OCI-LY7 (cell line): ENCODE results near the gene CAV3.

ENCODE experiments used
- EZH2phosphoT487 ChIP-seq: fragments of 200-600 bp; sonication (generic); IDR thresholded peaks from 2 replicates; pipeline ENCODE4 v1.6.1; 2018; ENCODE audit warnings: low read depth, borderline replicate concordance, mild to moderate bottlenecking, mixed run types, antibody characterized with exemption, low read length, moderate library complexity, mixed read lengths
- TF ChIP-seq, protein P1 (sequence below): fragments of 200-600 bp; sonication (generic); conservative IDR thresholded peaks from 2 replicates; pipeline ENCODE4 v1.5.1; 2014; ENCODE audit warnings: mild to moderate bottlenecking, antibody characterized with exemption, low read length, moderate library complexity, mixed read lengths

DNA sequence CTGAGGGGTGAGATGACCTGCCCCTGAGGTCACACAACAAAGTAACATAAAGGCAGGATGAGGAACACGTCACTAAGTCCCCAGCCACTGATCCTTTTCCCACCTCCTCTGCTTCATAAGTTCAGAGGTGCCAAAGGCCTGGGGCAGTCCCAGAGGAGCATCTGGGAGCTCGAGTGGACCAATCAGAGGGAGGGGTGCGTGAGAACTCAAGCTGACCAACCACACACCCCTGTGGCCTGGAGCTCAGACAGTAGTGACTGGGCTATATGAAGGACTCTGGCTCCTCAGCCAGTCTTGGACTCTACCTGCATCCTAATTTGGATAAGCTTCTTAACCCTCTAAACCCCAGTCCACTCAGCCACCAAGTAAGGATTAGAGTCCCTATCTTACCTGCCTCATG is 28.0 kb upstream of the CAV3 start:
- TF ChIP-seq, protein P1, sequence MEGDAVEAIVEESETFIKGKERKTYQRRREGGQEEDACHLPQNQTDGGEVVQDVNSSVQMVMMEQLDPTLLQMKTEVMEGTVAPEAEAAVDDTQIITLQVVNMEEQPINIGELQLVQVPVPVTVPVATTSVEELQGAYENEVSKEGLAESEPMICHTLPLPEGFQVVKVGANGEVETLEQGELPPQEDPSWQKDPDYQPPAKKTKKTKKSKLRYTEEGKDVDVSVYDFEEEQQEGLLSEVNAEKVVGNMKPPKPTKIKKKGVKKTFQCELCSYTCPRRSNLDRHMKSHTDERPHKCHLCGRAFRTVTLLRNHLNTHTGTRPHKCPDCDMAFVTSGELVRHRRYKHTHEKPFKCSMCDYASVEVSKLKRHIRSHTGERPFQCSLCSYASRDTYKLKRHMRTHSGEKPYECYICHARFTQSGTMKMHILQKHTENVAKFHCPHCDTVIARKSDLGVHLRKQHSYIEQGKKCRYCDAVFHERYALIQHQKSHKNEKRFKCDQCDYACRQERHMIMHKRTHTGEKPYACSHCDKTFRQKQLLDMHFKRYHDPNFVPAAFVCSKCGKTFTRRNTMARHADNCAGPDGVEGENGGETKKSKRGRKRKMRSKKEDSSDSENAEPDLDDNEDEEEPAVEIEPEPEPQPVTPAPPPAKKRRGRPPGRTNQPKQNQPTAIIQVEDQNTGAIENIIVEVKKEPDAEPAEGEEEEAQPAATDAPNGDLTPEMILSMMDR: no peak
- TF ChIP-seq EZH2phosphoT487: no peak
